SW 1271 (cell line): Measurements from ENCODE around the gene TBC1D14.

Experiments
- DNase-seq, 2 experiments: peaks; one replicate each; lab custom pipeline; 2025; lab: John Stamatoyannopoulos, UW

Gene TBC1D14

GRCh38 chr4:6929812-6930464 is 20.3 kb downstream of the TBC1D14 start:
- no peak for DNase-seq

- no peak for DNase-seq
These were observed 22.8 kb downstream of the TBC1D14 start for GRCh38 chr4:6932475-6932874.

- DNase-seq: no peak
These were observed 23.3 kb downstream of the TBC1D14 start for GRCh38 chr4:6932918-6933317.

- no peak for DNase-seq
These were observed 24.2 kb downstream of the TBC1D14 start for GRCh38 chr4:6933691-6934430.

- DNase-seq: no peak
These were observed 26.3 kb downstream of the TBC1D14 start for GRCh38 chr4:6935965-6936364.

GRCh38 chr4:6937201-6937600 is 27.6 kb downstream of the TBC1D14 start:
- DNase-seq: no peak

GRCh38 chr4:6937754-6938153 is 28.1 kb downstream of the TBC1D14 start:
- no peak for DNase-seq

- no peak for DNase-seq
These were observed 28.6 kb downstream of the TBC1D14 start for GRCh38 chr4:6938237-6938636.

GRCh38 chr4:6938647-6939271 is 29.1 kb downstream of the TBC1D14 start:
- DNase-seq: no peak

- no peak for DNase-seq
These were observed 30.4 kb downstream of the TBC1D14 start for GRCh38 chr4:6939761-6940743.

GRCh38 chr4:6940744-6941137 is 31.1 kb downstream of the TBC1D14 start:
- DNase-seq: no peak

- DNase-seq: no peak
These were observed 32.2 kb downstream of the TBC1D14 start for GRCh38 chr4:6941796-6942195.

GRCh38 chr4:6942238-6942800 is 32.7 kb downstream of the TBC1D14 start:
- DNase-seq: peak; percentile 41 to 86

- no peak for DNase-seq
These were observed 33.6 kb downstream of the TBC1D14 start for GRCh38 chr4:6943012-6943884.

- DNase-seq: no peak
These were observed 34.2 kb downstream of the TBC1D14 start for GRCh38 chr4:6943885-6944225.

GRCh38 chr4:6944301-6945051 is 34.9 kb downstream of the TBC1D14 start:
- DNase-seq: no peak

- no peak for DNase-seq
These were observed 35.4 kb downstream of the TBC1D14 start for GRCh38 chr4:6945052-6945409.

- no peak for DNase-seq
These were observed 36.9 kb downstream of the TBC1D14 start for GRCh38 chr4:6946497-6946896.

GRCh38 chr4:6948134-6948460 is 38.5 kb downstream of the TBC1D14 start:
- DNase-seq: no peak

- no peak for DNase-seq
These were observed 42.3 kb downstream of the TBC1D14 start for GRCh38 chr4:6951880-6952381.
